GM12878 (cell line): ENCODE results near the gene KCNH6. TPM values are rescaled to one million over a fixed set of nuclear protein-coding genes. Genes with fewer than 3 reads are reported as not detected.

Experiments
- ATAC-seq: fragments of 200-7000 bp; cut with Tn5 transposase; 3 replicates; pipeline ENCODE4 v1.9.1; 2020; ENCODE audit warnings: mild to moderate bottlenecking, moderate library complexity
- BruUV-seq: library from RNA; stranded (reverse); fragments of 400-500 nt; replicated peaks from 2 replicates; lab custom pipeline; 2021; lab: Mats Ljungman, UMichigan
- CTCF ChIA-PET: fragments of 300-600 bp; sonication (Branson Sonifier 250); formaldehyde crosslinking; extraction: SDS; loops from one replicate; lab custom pipeline; 2021; ENCODE audit warnings: inconsistent platforms; lab: Yijun Ruan, JAX
- POLR2A ChIA-PET: fragments of 350-600 bp; formaldehyde crosslinking; extraction: SDS; loops from one replicate; lab custom pipeline; 2021; ENCODE audit warnings: inconsistent platforms; lab: Charles Lee
- RAD21 ChIA-PET: fragments of 300-600 bp; sonication (Branson Sonifier 250); formaldehyde crosslinking; loops from one replicate; lab custom pipeline; 2023; ENCODE audit warnings: antibody characterized with exemption; ENCODE audit not compliant: unreplicated experiment; lab: Charles Lee
- SMC1A ChIA-PET: fragments of 300-600 bp; sonication (Branson Sonifier 250); formaldehyde crosslinking; loops from one replicate; lab custom pipeline; 2023; ENCODE audit not compliant: unreplicated experiment, uncharacterized antibody; lab: Charles Lee
- DNase-seq: peaks from one replicate; pipeline ENCODE4 v3.0.0-alpha.2; 2011; ENCODE audit warnings: low read depth, low spot score
- FAIRE-seq: peaks from 3 replicates; lab custom pipeline; 2011; peaks lifted over from hg19 to GRCh38; lab: Jason Lieb, UNC
- H2AFZ ChIP-seq: 2 replicates; pipeline ENCODE4 v1.6.0; 2011; ENCODE audit warnings: low read depth, low read length, control low read depth; ENCODE audit not compliant: control insufficient read depth
- H3K27ac ChIP-seq: 2 replicates; pipeline ENCODE4 v1.5.1; 2011; ENCODE audit warnings: control low read depth; ENCODE audit not compliant: control insufficient read depth, insufficient read depth
- H3K27me3 ChIP-seq, 2 experiments: replicated peaks in 1 of 2; 2 replicates each; pipeline versions ENCODE4 v1.6.0 to v1.6.1; 2011; ENCODE audit warnings: low read length in 1 of 2; ENCODE audit not compliant: control insufficient read depth in 2 of 2, insufficient read depth in 2 of 2
- H3K36me3 ChIP-seq, 2 experiments: 2 replicates each; pipeline ENCODE4 v1.5.1; 2011; ENCODE audit warnings: low read length in 1 of 2; ENCODE audit not compliant: control insufficient read depth in 2 of 2, insufficient read depth in 2 of 2
- H3K4me1 ChIP-seq: 2 replicates; pipeline ENCODE4 v1.6.1; 2011; ENCODE audit warnings: mild to moderate bottlenecking, low read length, moderate library complexity, mixed read lengths; ENCODE audit not compliant: control insufficient read depth, insufficient read depth
- H3K4me2 ChIP-seq: 2 replicates; pipeline ENCODE4 v1.6.0; 2011; ENCODE audit warnings: control low read depth; ENCODE audit not compliant: control insufficient read depth, insufficient read depth
- H3K4me3 ChIP-seq: fragments of 200-600 bp; sonication (generic); 2 replicates; pipeline ENCODE4 v1.5.1; 2016
- H3K79me2 ChIP-seq: 2 replicates; pipeline ENCODE4 v1.6.0; 2011; ENCODE audit warnings: low read length; ENCODE audit not compliant: control insufficient read depth, insufficient read depth
- H3K9ac ChIP-seq: 2 replicates; pipeline ENCODE4 v1.8.0; 2011; ENCODE audit warnings: low read length, control low read depth, mixed read lengths; ENCODE audit not compliant: control insufficient read depth, insufficient read depth
- H3K9me3 ChIP-seq: replicated peaks from 3 replicates; pipeline ENCODE4 v1.5.1; 2011; ENCODE audit warnings: mild to moderate bottlenecking, low read length; ENCODE audit not compliant: control insufficient read depth, insufficient read depth
- H4K20me1 ChIP-seq: 2 replicates; pipeline ENCODE4 v1.6.0; 2011; ENCODE audit not compliant: control insufficient read depth, insufficient read depth
- CREM ChIP-seq: IDR thresholded peaks from 2 replicates; pipeline ENCODE4 v1.6.1; 2014; ENCODE audit warnings: antibody characterized with exemption, low read depth
- EZH2 ChIP-seq: IDR thresholded peaks from 2 replicates; pipeline ENCODE4 v1.6.1; 2012; ENCODE audit warnings: low read depth, mild to moderate bottlenecking, control low read depth, inconsistent platforms, low read length, borderline replicate concordance; ENCODE audit not compliant: control insufficient read depth
- HDAC2 ChIP-seq: fragments of 200-600 bp; sonication (generic); IDR thresholded peaks from 2 replicates; pipeline ENCODE4 v1.6.1; 2017
- JUND ChIP-seq: IDR thresholded peaks from 2 replicates; pipeline ENCODE4 v1.6.1; 2012; ENCODE audit warnings: low read depth, mild to moderate bottlenecking, low read length, improper control_type of control experiment, moderate library complexity
- KLF5 ChIP-seq: fragments of 450-650 bp; IDR thresholded peaks from 2 replicates; pipeline ENCODE4 v1.6.1; 2014; ENCODE audit warnings: mild to moderate bottlenecking; ENCODE audit not compliant: partially characterized antibody
- NFXL1 ChIP-seq: fragments of 450-650 bp; IDR thresholded peaks from 2 replicates; pipeline ENCODE4 v1.6.1; 2017; ENCODE audit warnings: antibody characterized with exemption, mild to moderate bottlenecking, borderline replicate concordance
- PAX5 ChIP-seq: IDR thresholded peaks from 2 replicates; pipeline ENCODE4 v1.6.1; 2011; ENCODE audit warnings: low read depth, low read length, borderline replicate concordance
- WRNIP1 ChIP-seq: IDR thresholded peaks from 2 replicates; pipeline ENCODE4 v1.6.1; 2011; ENCODE audit warnings: low read depth, low read length, improper control_type of control experiment, borderline replicate concordance
- ZNF24 ChIP-seq: fragments of 450-650 bp; IDR thresholded peaks from 2 replicates; pipeline ENCODE4 v1.6.1; 2017; ENCODE audit warnings: antibody characterized with exemption, mild to moderate bottlenecking
- WGBS: methylation state at CpG from one replicate; pipeline ENCODE4 v1.1.6; 2016; ENCODE audit warnings: low lambda C conversion rate; ENCODE audit not compliant: insufficient replicate concordance, insufficient coverage; ENCODE audit errors: missing lambda C conversion rate; 5-methylcytosine and 5-hydroxymethylcytosine counted together
- in situ Hi-C: fragments of 300-500 bp; cut with MboI; formaldehyde crosslinking; loops from 9 replicates; pipeline ENCODE4 v1.14.3; 2018; ENCODE audit warnings: mixed read lengths
- intact Hi-C: fragments of 100-400 bp; cut with micrococcal nuclease; formaldehyde crosslinking; loops from one replicate; pipeline ENCODE4 v1.14.2; 2022; ENCODE audit not compliant: unreplicated experiment
- polyA plus RNA-seq, 11 experiments: library from polyadenylated mRNA; depleted of rRNA in 4 of 11; unstranded in 6 of 11; stranded (reverse) in 5 of 11; fragments of >200 nt; fragmentation: Nextera tagmentation in 4 of 11; fragmentation: Illumina TruSeq in 1 of 11; extraction: Ambion mirVana in 4 of 11; extraction: Trizol in 1 of 11; gene quantifications; 1 replicate in 1 of 11; 2 replicates in 10 of 11; pipeline versions ENCODE4 v1.2.1 to v1.2.3, GENCODE V29; 2011 to 2016; ENCODE audit warnings: inconsistent platforms in 2 of 11, missing spikeins in 2 of 11, low read depth in 1 of 11
- total RNA-seq, 4 experiments: library from RNA; depleted of rRNA in 3 of 4; stranded (reverse); fragments of >200 nt in 3 of 4; fragmentation: Illumina TruSeq in 1 of 4; extraction: Trizol in 1 of 4; gene quantifications; 2 replicates each; pipeline versions ENCODE4 v1.2.1 to v1.2.3, GENCODE V29; 2013 to 2021
- TF ChIP-seq, protein P1 (sequence below): fragments of 450-650 bp; IDR thresholded peaks from 2 replicates; pipeline ENCODE4 v1.6.1; 2017; ENCODE audit warnings: mild to moderate bottlenecking, moderate library complexity
- TF ChIP-seq, protein P2 (sequence below): fragments of 450-650 bp; IDR thresholded peaks from 2 replicates; pipeline ENCODE4 v1.6.1; 2018; ENCODE audit warnings: mild to moderate bottlenecking, low read depth, moderate library complexity; ENCODE audit not compliant: partially characterized antibody

KCNH6 gene
- total and polyA plus RNA-seq, 10 of the 15 experiments (the other 5 are each of a cell fraction or from before 2014, with no cell fraction given) = not detected

DNA sequence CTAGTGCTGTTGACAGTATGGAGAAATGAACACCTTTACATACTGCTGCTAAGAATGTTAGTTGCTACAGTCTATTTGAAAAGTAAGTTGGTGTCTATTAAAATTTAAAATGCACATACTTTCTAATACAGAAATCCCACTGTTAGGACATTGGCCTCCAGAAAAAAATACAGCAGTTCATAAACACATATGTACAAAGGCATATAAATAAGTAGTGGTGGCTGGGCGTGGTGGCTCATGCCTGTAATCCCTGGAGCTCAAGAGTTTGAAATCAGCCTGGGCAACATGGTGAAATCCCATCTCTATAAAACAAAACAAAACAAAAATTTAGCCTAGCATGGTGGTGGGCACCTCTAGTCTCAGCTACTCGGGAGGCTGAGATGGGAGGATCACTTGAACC, 40.2 kb downstream of the KCNH6 start:
- RAD21 ChIA-PET = no interaction called here
- TF ChIP-seq EZH2 (no peak), NFXL1 (no peak), ZNF24 (no peak), HDAC2 (no peak), PAX5 (no peak)
- SMC1A ChIA-PET = interaction anchor here (0.6 to 1.4 kb wide), 3 partner anchors 21 to 116 kb away, joined by 3 read pairs; no protein-coding TSS in a partner anchor
- in situ Hi-C loops = no loop called here
- FAIRE-seq (no peak), ATAC-seq (no peak), DNase-seq (no peak)
- H2AFZ ChIP-seq = no peak overlapping the region
- no TSS peak for BruUV-seq
- H3K9ac ChIP-seq = no peak overlapping the region
- no peaks in the 10 kb centered on the region; the same call in 1 of the 2 replicates for H4K20me1 ChIP-seq
- no peaks in the 10 kb centered on the region for H3K9me3 ChIP-seq
- H3K79me2 ChIP-seq = peaks cover 51% of the 10 kb centered on the region
- H3K4me2 ChIP-seq = no peak overlapping the region
- H3K4me1 ChIP-seq = peaks cover 2% of the 10 kb centered on the region; the same call in 1 of the 2 replicates
- intact Hi-C loops = no loop called here
- WGBS = 93% methylated on average over 2 of the region's 2 CpGs
- no peak overlapping the region for H3K27ac ChIP-seq
- POLR2A ChIA-PET = no interaction called here
- CTCF ChIA-PET = no interaction called here
- no peaks in the 10 kb centered on the region; a peak in 2 of 4 replicates for H3K36me3 ChIP-seq
- no peak overlapping the region for H3K4me3 ChIP-seq
- no peaks in the 10 kb centered on the region for H3K27me3 ChIP-seq

DNA sequence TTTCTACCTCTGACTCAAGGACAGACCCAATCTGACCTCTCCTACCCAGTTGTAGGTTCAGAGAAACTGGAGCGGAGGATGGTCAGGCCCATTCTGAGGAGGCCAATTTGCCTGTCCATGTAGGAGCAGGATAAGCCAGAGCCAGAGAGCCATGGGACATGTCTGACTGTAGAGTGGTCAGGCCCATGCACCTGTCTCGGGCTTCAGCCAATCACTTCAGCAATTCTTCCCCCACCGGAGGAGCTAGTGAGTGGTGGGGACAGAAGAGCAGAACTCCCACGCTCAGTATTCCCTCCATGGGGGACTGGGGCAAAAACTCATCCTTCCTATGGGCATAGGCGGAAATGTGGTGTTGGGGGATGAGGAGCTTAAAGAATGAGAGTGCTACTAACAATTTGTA, 41.4 kb downstream of the KCNH6 start:
- H3K36me3 ChIP-seq = no peaks in the 10 kb centered on the region; a peak in 2 of 4 replicates
- H4K20me1 ChIP-seq = no peaks in the 10 kb centered on the region; the same call in 1 of the 2 replicates
- no peak overlapping the region for H2AFZ ChIP-seq
- RAD21 ChIA-PET = no interaction called here
- FAIRE-seq (no peak), DNase-seq (no peak), ATAC-seq (no peak)
- H3K79me2 ChIP-seq = peaks cover 50% of the 10 kb centered on the region
- H3K27ac ChIP-seq = no peak overlapping the region
- H3K4me3 ChIP-seq = no peak overlapping the region
- in situ Hi-C loops = no loop called here
- intact Hi-C loops = no loop called here
- no peaks in the 10 kb centered on the region for H3K27me3 ChIP-seq
- WGBS = 100% methylated on average over 5 of the region's 5 CpGs
- no peaks in the 10 kb centered on the region for H3K9me3 ChIP-seq
- BruUV-seq = no TSS peak
- CTCF ChIA-PET = interaction anchor here (0.9 kb wide), 1 partner anchor 14 kb away, joined by 3 read pairs; no protein-coding TSS in a partner anchor
- SMC1A ChIA-PET = interaction anchor here (1.1 to 1.7 kb wide), 2 partner anchors 47 to 139 kb away, joined by 3 read pairs; no protein-coding TSS in a partner anchor
- POLR2A ChIA-PET = interaction anchor here (1.0 to 1.2 kb wide), 2 partner anchors 13 to 15 kb away, joined by 3 to 7 read pairs; no protein-coding TSS in a partner anchor
- H3K4me1 ChIP-seq = no peaks in the 10 kb centered on the region
- no peak overlapping the region for H3K4me2 ChIP-seq
- no peak overlapping the region for H3K9ac ChIP-seq
- TF ChIP-seq, protein P1, sequence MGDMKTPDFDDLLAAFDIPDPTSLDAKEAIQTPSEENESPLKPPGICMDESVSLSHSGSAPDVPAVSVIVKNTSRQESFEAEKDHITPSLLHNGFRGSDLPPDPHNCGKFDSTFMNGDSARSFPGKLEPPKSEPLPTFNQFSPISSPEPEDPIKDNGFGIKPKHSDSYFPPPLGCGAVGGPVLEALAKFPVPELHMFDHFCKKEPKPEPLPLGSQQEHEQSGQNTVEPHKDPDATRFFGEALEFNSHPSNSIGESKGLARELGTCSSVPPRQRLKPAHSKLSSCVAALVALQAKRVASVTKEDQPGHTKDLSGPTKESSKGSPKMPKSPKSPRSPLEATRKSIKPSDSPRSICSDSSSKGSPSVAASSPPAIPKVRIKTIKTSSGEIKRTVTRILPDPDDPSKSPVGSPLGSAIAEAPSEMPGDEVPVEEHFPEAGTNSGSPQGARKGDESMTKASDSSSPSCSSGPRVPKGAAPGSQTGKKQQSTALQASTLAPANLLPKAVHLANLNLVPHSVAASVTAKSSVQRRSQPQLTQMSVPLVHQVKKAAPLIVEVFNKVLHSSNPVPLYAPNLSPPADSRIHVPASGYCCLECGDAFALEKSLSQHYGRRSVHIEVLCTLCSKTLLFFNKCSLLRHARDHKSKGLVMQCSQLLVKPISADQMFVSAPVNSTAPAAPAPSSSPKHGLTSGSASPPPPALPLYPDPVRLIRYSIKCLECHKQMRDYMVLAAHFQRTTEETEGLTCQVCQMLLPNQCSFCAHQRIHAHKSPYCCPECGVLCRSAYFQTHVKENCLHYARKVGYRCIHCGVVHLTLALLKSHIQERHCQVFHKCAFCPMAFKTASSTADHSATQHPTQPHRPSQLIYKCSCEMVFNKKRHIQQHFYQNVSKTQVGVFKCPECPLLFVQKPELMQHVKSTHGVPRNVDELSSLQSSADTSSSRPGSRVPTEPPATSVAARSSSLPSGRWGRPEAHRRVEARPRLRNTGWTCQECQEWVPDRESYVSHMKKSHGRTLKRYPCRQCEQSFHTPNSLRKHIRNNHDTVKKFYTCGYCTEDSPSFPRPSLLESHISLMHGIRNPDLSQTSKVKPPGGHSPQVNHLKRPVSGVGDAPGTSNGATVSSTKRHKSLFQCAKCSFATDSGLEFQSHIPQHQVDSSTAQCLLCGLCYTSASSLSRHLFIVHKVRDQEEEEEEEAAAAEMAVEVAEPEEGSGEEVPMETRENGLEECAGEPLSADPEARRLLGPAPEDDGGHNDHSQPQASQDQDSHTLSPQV = no peak
- no peak for TF ChIP-seq JUND
- no peak for TF ChIP-seq WRNIP1
- TF ChIP-seq, protein P2, sequence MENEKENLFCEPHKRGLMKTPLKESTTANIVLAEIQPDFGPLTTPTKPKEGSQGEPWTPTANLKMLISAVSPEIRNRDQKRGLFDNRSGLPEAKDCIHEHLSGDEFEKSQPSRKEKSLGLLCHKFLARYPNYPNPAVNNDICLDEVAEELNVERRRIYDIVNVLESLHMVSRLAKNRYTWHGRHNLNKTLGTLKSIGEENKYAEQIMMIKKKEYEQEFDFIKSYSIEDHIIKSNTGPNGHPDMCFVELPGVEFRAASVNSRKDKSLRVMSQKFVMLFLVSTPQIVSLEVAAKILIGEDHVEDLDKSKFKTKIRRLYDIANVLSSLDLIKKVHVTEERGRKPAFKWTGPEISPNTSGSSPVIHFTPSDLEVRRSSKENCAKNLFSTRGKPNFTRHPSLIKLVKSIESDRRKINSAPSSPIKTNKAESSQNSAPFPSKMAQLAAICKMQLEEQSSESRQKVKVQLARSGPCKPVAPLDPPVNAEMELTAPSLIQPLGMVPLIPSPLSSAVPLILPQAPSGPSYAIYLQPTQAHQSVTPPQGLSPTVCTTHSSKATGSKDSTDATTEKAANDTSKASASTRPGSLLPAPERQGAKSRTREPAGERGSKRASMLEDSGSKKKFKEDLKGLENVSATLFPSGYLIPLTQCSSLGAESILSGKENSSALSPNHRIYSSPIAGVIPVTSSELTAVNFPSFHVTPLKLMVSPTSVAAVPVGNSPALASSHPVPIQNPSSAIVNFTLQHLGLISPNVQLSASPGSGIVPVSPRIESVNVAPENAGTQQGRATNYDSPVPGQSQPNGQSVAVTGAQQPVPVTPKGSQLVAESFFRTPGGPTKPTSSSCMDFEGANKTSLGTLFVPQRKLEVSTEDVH = no peak
- no peak for TF ChIP-seq CREM
- no peak for TF ChIP-seq KLF5
